Spinal cord (tissue), 10 donors: ENCODE results near the gene BOD1. TPM values are rescaled to one million over a fixed set of nuclear protein-coding genes. Genes with fewer than 3 reads are reported as not detected.
A peak's percentile ranks its signal among the peaks of the same experiment; 100 is the strongest.

Experiments
- DNase-seq, 6 donors: peaks; one replicate each; pipeline versions ENCODE4 v3.0.0 to v3.0.0-alpha.2; 2013 to 2015; ENCODE audit warnings: low spot score in 6 of 6, low read depth in 4 of 6
- H3K27ac ChIP-seq: one replicate; pipeline ENCODE4 v1.5.1; 2013; ENCODE audit warnings: low read depth, low read length, control low read depth
- H3K27me3 ChIP-seq: one replicate; pipeline ENCODE4 v1.6.1; 2013; ENCODE audit warnings: low read length; ENCODE audit not compliant: control insufficient read depth, insufficient read depth
- H3K36me3 ChIP-seq: one replicate; pipeline ENCODE4 v1.6.1; 2013; ENCODE audit warnings: low read length; ENCODE audit not compliant: control insufficient read depth, insufficient read depth
- H3K4me1 ChIP-seq: one replicate; pipeline ENCODE4 v1.6.1; 2013; ENCODE audit warnings: low read length; ENCODE audit not compliant: control insufficient read depth, insufficient read depth
- H3K4me3 ChIP-seq: one replicate; pipeline ENCODE4 v1.5.1; 2013; ENCODE audit warnings: low read depth, low read length, control low read depth
- H3K9me3 ChIP-seq: one replicate; pipeline ENCODE4 v1.6.1; 2013; ENCODE audit warnings: low read length; ENCODE audit not compliant: control insufficient read depth, insufficient read depth
- WGBS: methylation state at CpG from one replicate; pipeline ENCODE4 v1.1.5; 2013; ENCODE audit warnings: missing lambda C conversion rate; ENCODE audit not compliant: insufficient coverage; 5-methylcytosine and 5-hydroxymethylcytosine counted together
- polyA plus RNA-seq, 2 donors: library from polyadenylated mRNA; unstranded; fragments of 120-200 nt; gene quantifications; one replicate each; pipeline ENCODE4 v1.2.1, GENCODE V29; 2013; ENCODE audit not compliant: insufficient read length in 2 of 2
- total RNA-seq, 2 donors: library from RNA; depleted of rRNA in 1 of 2; stranded (reverse); fragments of 120-200 nt in 1 of 2; fragments of >200 nt in 1 of 2; gene quantifications; one replicate each; pipeline versions ENCODE4 v1.2.3 to v1.2.4, GENCODE V29; 2013 to 2014
- donor health status: healthy.

Gene BOD1
- total and polyA plus RNA-seq, 4 donors: 39.2 to 78.4 (median 74.8) TPM

- H3K4me3 ChIP-seq: no peak overlapping the region
- H3K36me3 ChIP-seq: no peaks in the 10 kb centered on the region
- DNase-seq: peak in 2 of 6 donors; percentile 13 to 21
- H3K27ac ChIP-seq: no peak overlapping the region
- WGBS: 64% methylated on average over 12 of the region's 12 CpGs
- no peaks in the 10 kb centered on the region for H3K27me3 ChIP-seq
- H3K9me3 ChIP-seq: no peaks in the 10 kb centered on the region
- H3K4me1 ChIP-seq: peaks cover 7% of the 10 kb centered on the region
Observed at GRCh38 chr5:173582216-173583111, 34.0 kb downstream of the BOD1 start.

DNA sequence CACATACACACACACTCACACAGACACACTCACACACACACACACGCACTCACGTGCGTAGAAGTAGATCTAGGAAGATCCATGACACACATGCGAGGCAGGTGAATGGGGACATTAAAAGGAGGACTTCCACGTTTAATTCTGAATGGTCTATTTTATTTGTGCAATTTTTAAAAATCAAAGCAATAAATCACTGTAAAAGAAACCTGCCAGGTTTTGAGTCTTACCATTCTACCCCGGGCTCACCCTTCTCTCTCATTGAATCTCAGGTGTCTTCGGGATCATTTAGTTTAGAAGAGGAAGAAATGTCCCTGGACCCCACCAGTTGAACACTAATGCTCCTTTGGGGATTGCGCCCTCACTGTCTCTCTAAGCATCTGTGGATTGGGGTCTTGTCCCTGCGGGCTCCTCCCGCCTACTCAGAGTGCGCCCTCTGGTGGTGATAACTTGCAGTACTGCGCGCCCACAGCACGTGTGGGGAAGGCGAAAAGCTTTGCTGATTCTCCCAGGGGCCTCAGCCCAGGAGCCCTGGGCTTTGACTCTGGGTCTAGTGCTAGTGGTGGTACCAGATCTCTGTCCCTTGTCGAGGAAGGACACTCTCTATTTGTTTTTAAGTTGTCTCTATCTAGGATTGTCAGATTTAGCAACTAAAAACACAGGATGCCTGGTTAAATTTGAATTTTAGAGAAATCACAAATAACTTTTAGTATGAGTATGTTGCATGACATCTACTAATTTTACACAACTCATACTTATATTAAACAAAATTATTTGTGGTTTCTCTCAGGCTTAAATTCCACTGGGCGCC is 34.8 kb downstream of the BOD1 start:
- Histone ChIP-seq H3K27ac (no peak overlapping the region), H3K9me3 (no peaks in the 10 kb centered on the region), H3K4me1 (peaks cover 7% of the 10 kb centered on the region), H3K27me3 (no peaks in the 10 kb centered on the region), H3K36me3 (no peaks in the 10 kb centered on the region), H3K4me3 (no peak overlapping the region)
- DNase-seq: peak in 2 of 6 donors; percentile 46 to 51
- 39% methylated on average over 8 of the region's 17 CpGs for WGBS

DNA sequence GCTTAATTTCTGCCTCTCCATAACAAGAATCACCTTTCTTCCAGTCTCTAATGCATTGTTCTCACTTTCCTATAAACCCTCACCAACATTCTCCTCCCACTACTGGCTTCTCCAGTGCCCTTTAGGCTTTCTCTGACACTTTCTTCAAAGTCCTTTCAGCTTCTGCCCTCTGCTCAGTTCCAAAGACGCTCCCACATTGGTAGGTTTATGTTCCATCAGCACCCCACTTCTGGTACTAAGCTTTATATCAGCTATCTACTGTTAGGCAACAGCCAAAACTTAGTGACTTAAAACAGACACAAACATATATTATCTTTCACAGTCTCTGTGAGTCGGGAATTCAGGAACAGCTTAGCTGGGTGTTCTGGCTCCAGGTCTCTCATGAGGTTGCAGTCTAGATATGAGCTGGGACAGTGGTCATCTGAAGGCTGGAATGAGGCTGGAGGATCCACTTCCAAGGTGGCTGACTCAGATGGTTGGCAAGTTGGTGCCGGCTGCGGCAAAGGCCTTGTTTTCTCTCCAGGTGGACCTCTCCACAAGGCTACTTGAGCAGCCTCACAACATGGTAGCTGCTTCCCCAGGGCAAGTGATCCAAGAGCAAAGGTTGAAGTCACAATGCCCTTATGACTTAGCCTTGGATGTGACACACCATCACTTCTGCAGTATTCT is 37.4 kb downstream of the BOD1 start:
- no peak overlapping the region for H3K27ac ChIP-seq
- H3K27me3 ChIP-seq: peaks cover 3% of the 10 kb centered on the region
- H3K4me3 ChIP-seq: no peak overlapping the region
- 74% methylated on average over 3 of the region's 4 CpGs for WGBS
- no peaks in the 10 kb centered on the region for H3K36me3 ChIP-seq
- no peak for DNase-seq
- no peaks in the 10 kb centered on the region for H3K9me3 ChIP-seq
- peaks cover 7% of the 10 kb centered on the region for H3K4me1 ChIP-seq

DNA sequence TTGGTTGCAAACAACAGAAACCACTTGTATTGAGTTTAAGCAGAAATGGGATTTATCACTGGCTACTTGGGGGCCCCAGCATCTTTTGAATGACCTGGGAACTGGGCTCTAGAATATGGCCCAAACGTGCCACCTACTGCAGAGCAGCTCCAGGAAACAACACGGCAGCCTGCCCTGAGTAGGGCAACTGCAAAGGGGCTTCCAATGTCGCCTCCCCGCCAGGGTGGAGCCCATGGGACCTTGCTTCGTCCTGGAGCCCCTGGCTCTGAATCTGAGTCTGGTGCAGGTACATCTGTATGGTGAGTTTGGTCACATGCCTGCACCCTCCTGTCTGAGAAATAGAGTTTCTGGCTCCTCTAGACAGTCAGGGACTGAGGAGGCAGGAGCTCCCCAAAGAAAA is 38.6 kb downstream of the BOD1 start:
- H3K9me3 ChIP-seq: no peaks in the 10 kb centered on the region
- H3K27me3 ChIP-seq: peaks cover 3% of the 10 kb centered on the region
- DNase-seq: no peak
- no peak overlapping the region for H3K27ac ChIP-seq
- H3K36me3 ChIP-seq: no peaks in the 10 kb centered on the region
- no peak overlapping the region for H3K4me3 ChIP-seq
- H3K4me1 ChIP-seq: peaks cover 10% of the 10 kb centered on the region
- WGBS: 91% methylated on average over 5 of the region's 5 CpGs

- peaks cover 3% of the 10 kb centered on the region for H3K27me3 ChIP-seq
- H3K4me3 ChIP-seq: no peak overlapping the region
- no peak overlapping the region for H3K27ac ChIP-seq
- no peaks in the 10 kb centered on the region for H3K9me3 ChIP-seq
- H3K4me1 ChIP-seq: peaks cover 9% of the 10 kb centered on the region
- H3K36me3 ChIP-seq: no peaks in the 10 kb centered on the region
- DNase-seq: no peak
- 90% methylated on average over 3 of the region's 3 CpGs for WGBS
Observed at GRCh38 chr5:173577166-173577565, 39.3 kb downstream of the BOD1 start.

GRCh38 chr5:173575985-173576384 is 40.5 kb downstream of the BOD1 start:
- Histone ChIP-seq H3K27me3 (peaks cover 3% of the 10 kb centered on the region), H3K36me3 (no peaks in the 10 kb centered on the region), H3K27ac (no peak overlapping the region), H3K4me3 (no peak overlapping the region), H3K4me1 (peaks cover 8% of the 10 kb centered on the region), H3K9me3 (no peaks in the 10 kb centered on the region)
- no peak for DNase-seq
- 92% methylated on average over 6 of the region's 6 CpGs for WGBS

DNA sequence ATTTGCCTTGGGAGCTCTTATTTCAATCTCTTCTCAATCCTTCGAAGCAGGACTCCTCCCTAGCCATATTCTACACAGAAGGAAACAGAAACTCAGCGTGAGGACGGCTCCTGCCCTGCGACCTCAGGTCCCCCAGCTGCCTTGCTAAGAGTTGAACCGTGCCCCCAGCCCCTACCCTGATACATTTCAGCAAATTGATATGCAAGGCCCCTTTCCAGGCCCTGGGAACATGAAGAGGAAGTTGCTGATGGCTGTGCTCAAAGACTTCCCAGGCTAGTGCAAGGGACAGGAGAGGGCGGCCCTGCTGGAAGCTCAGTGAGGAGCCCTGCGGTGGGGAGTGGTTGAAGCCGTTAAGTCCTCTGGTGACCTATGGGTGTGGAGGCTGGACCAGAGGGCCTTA is 41.5 kb downstream of the BOD1 start:
- peaks cover 8% of the 10 kb centered on the region for H3K4me1 ChIP-seq
- 71% methylated on average over 8 of the region's 8 CpGs for WGBS
- H3K9me3 ChIP-seq: no peaks in the 10 kb centered on the region
- H3K27me3 ChIP-seq: peaks cover 3% of the 10 kb centered on the region
- no peak for DNase-seq
- H3K27ac ChIP-seq: no peak overlapping the region
- no peak overlapping the region for H3K4me3 ChIP-seq
- no peaks in the 10 kb centered on the region for H3K36me3 ChIP-seq

DNA sequence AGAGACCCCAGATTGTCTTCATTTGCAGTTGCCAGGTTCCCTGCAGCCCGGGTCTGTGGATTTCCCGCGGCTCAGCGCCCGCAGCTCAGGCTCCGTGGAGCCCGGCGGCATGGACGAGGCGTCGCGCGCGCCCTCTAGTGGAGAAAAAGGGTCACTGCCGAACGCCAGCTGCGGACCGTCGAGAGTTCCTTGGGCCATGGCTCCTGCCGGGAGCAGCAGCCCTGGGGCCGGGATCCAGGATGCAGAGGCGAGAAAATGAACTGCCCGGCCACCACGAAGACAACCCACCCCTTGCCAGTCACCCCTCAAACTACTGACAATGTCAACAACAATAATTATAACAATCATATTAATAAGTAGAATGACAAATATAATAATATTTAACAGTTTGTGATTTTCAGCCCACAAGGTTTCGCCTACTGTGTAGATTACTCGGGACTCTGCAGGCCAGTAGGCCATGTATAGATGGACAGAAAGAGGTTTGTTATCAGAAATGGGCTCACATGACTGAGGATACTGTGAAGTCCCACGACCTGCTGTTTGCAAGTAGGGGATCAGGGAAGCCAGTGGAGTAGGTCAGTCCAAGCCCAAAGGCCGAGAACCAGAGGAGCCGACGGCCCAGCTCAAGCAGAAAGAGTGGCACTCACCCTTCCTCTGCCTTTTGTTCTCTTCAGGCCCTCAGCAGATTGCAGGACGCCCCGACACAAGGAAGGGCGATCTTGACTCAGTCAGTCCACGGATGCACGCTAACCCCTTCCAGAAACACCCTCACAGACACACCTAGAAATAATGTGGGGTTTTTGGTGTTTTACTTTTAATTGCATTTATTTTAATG is 43.1 kb downstream of the BOD1 start:
- H3K4me3 ChIP-seq: no peak overlapping the region
- peak in 5 of 6 donors; percentile 57 to 89 (median 64) for DNase-seq
- H3K9me3 ChIP-seq: peaks cover 3% of the 10 kb centered on the region
- H3K27ac ChIP-seq: no peak overlapping the region
- peaks cover 8% of the 10 kb centered on the region for H3K4me1 ChIP-seq
- H3K36me3 ChIP-seq: no peaks in the 10 kb centered on the region
- 12% methylated on average over 24 of the region's 35 CpGs for WGBS
- peaks cover 3% of the 10 kb centered on the region for H3K27me3 ChIP-seq
